Activated T-cell treated with anti-CD3 and anti-CD28 coated beads, Interleukin-2, amount 50 U/mL, for 1 hour (primary cell): ENCODE data around the gene RTN4R.

Experiments used
- DNase-seq: peaks from one replicate; pipeline ENCODE4 v3.0.0-alpha.2; 2020

Gene RTN4R

DNA sequence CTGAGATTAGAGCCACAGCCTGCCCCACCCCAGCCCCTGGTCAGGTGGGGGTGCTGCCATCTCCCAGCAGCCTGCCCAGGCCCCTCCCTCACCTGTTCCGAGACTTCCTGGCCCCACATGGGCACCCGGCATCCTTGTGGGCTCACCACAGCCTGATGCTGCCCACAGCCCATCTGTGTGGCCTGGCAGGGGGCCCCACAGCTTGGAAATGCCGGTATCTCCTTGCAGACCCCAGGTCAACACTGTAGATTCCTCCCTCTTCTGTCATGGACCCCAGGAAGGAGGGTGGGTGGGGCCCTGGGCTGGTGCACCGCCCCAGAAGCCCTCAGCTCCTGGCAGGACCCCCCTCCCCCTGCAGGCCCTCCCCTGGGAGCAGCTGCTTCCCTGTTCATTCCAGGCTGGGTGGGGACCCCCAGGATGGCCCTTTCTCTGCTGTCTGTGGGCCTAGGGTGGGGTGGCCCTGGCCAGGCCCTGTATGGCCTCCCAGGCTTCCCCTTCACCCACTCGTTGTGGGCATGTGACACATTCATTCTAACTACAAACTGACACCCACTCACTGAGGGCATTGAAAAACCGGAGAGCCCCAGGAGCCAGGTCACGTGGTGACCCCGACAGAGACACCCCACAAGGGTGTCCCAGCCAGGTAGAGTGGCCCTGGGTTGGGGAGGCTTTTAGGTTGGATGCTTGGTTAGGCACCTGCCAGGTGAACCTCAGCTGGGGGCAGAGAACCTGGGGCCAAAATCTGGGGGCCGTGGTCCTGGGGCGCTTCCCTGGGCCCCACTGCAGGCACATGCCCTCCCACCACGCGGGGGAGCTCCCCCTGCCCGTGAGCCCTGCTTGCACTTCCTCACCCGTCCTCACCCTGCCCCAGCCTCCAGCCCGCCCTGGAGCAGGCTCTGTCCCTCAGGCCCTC lies 73.2 kb downstream of the RTN4R start:
- DNase-seq: no peak

DNA sequence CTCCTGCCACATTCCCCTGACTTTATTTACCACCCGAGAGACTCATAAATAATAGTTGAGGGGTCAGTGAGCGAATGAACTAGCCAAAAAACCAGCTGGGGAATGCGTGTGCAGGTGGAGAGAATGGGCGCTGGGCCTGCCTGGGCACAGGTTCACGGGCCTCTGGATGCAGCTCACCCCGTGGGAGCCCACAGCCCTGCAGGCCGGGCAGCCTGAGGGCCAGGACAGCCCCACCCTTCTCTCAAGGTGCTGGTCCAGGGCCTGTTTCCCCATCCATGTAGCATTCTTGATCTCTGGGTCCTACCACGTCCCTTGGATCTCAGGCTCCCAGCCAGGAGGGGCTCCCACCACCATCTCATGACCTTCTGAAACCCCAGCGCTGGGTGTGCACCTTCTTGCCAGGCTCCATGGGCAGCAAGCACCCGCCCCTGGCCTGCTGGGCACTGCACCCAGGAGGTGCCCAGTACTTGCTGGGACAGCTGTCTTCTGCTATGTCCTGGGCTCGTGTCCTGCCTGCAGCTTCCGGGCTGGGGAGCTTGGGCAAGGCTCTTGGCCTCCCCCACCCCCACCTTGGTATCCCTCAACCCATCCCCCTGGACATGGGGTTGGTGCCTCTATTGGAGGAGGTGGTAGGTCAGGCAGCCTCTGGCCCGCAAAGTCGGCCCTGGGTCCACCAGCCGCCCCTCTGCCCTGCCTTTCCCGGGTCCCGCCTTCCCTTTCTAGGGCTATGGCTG lies 74.2 kb downstream of the RTN4R start:
- no peak for DNase-seq

DNA sequence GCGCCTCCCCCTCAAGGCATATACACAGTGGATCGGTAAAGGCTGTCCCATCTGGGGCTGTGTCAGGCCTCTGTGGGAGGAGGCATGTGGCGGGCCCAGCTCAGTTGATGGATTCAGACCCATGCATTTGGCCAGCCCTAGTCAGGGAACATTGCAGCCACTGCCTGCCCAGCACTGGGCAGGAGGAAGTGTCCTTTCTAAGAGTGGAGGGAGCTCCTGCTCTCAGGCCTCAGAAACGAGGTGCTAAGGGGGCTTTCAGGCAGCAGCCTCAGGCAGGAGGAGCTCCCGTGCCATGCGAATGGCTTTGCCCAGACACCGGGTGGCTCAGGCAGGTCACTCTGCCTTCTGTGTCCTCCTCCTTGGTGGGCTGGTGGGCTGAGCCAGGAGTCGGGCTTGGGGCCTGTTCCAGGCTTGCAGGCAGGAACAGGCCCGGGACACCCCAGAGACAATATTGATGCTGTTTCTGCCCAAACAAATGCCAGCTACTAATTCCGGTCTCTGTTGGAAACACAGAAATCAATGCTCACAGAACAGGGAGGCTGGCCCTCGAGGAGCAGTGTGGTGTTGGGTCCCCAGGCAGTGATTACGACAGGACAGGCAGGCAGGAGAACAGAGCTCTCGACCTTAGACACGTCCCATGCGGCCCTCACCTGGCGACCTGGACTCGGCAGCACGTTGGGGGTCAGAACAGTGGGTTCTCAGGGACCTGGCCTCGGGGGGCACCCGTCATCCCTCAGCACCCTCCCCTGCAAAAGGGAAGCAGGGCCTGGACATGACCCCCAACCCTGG lies 75.0 kb downstream of the RTN4R start:
- DNase-seq: no peak

DNA sequence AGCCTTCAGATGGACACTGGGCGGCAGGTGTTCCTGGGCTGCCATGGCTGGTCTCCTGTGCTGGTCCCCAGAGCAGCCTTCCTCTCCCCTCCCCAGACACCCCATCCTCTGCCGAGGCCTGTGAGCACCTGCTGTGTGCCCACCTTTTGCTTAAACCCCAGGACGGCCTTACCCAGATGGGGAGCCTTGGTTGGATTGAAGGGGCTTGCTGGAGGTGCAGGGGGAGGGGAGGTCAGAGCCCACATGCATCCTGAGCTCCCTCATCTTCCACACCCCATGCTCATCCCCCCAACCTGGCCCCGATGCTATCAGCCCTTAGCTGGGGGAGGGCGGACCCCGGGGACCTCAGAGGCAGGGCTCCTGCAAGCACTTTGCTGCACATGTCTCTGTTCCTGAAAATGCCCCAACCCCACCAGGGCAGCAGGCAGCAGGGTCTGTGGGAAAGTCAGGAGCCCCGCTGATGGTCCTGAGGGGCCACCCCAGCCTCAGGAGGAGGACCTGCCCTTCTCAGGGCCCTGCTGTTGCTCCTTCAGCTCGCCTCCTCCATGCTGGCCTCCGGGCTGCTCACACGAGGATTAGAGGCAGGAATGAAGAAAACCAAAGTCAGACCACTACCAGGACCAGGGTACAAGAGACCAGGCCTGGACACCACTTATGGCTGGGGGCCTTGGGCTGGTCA lies 75.7 kb downstream of the RTN4R start:
- no peak for DNase-seq

DNA sequence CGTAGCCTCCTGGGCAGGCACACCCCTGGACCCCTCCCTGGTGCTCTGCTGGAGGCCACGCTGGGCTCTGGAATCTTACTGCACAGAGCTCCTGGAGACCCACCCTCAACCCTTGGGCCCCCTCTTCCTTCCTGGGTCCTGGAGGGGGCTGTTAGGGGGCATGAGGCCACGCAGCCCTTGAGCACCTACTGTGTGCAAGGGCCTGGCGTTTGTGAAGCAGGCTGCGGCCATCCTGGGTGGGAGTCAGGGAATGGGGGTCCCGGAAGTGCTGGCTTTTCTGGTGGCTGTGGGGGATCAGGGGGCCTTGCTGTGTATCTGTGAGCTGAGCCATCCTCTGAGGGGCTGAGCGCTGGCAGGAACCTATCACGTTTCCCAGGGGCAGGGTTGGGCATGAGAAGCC lies 76.3 kb downstream of the RTN4R start:
- DNase-seq: no peak
